ENCODE results near the gene CARMIL1. TPM values are rescaled to one million over a fixed set of nuclear protein-coding genes. Genes with fewer than 3 reads are reported as not detected.

CARMIL1 gene
- total RNA-seq, 1 donor from 2014 or later: 19.1 TPM

DNA sequence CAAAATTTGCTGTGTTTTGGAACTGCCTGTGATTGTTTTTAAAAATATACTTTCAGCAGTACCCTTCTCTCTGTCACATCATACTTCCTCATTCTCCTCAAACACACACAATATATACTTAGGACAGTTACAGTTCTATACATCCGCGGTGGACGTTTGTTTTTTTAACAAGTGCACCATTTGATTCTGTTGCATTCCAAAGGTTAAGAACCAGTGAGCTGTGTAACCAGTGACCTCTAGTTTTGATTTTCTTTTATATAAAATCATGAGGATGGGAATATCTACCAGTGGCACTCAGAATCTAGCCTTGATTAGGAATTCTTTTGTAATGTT lies 152.8 kb downstream of the CARMIL1 start:
- Histone ChIP-seq H3K4me1 (ENCODE audit: insufficient read depth, low read length) (no peaks in the 10 kb centered on the region), H3K4me3 (ENCODE audit: insufficient read depth, low read depth, low read length) (no peak overlapping the region), H3K4me2 (ENCODE audit: low read length) (no peak overlapping the region), H3K9me3 (ENCODE audit: insufficient read depth, low read depth, low read length) (no peaks in the 10 kb centered on the region), H3K9ac (ENCODE audit: low read length) (no peak overlapping the region), H3K79me2 (ENCODE audit: insufficient read depth, low read length) (no peaks in the 10 kb centered on the region), H3K27me3 (ENCODE audit: insufficient read depth, low read length) (no peaks in the 10 kb centered on the region), H3K36me3 (ENCODE audit: insufficient read depth, low read length) (no peaks in the 10 kb centered on the region), H2AFZ (ENCODE audit: low read depth, low read length) (no peak overlapping the region), H4K20me1 (ENCODE audit: insufficient read depth, low read length) (no peaks in the 10 kb centered on the region), H3K27ac (ENCODE audit: low read depth, low read length) (no peak overlapping the region)
- no peak for DNase-seq (ENCODE audit: low read depth)
- no peaks in the 10 kb centered on the region for H3K9me3 Mint-ChIP-seq (ENCODE audit: unreplicated experiment)
- no peaks in the 10 kb centered on the region for H3K27me3 Mint-ChIP-seq (ENCODE audit: low read depth, unreplicated experiment)
- TF ChIP-seq, protein P1, sequence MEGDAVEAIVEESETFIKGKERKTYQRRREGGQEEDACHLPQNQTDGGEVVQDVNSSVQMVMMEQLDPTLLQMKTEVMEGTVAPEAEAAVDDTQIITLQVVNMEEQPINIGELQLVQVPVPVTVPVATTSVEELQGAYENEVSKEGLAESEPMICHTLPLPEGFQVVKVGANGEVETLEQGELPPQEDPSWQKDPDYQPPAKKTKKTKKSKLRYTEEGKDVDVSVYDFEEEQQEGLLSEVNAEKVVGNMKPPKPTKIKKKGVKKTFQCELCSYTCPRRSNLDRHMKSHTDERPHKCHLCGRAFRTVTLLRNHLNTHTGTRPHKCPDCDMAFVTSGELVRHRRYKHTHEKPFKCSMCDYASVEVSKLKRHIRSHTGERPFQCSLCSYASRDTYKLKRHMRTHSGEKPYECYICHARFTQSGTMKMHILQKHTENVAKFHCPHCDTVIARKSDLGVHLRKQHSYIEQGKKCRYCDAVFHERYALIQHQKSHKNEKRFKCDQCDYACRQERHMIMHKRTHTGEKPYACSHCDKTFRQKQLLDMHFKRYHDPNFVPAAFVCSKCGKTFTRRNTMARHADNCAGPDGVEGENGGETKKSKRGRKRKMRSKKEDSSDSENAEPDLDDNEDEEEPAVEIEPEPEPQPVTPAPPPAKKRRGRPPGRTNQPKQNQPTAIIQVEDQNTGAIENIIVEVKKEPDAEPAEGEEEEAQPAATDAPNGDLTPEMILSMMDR (IDR thresholded peaks at IDR 0.05; ENCODE audit: insufficient read depth, low read depth, low read length): no peak
- TF ChIP-seq EZH2 (IDR thresholded peaks at IDR 0.05; ENCODE audit: insufficient read depth, low read length): no peak
- peaks cover 8% of the 10 kb centered on the region for H3K4me1 Mint-ChIP-seq (ENCODE audit: low read depth, unreplicated experiment)
- no peak overlapping the region for H3K4me3 Mint-ChIP-seq (ENCODE audit: unreplicated experiment)
- FAIRE-seq: no peak
- H3K27ac Mint-ChIP-seq (ENCODE audit: unreplicated experiment): no peak overlapping the region
- peaks cover 3% of the 10 kb centered on the region for H3K36me3 Mint-ChIP-seq (ENCODE audit: low read depth, unreplicated experiment)

- no peak overlapping the region for H3K9ac ChIP-seq (ENCODE audit: low read length)
- no peak overlapping the region for H3K4me2 ChIP-seq (ENCODE audit: low read length)
- no peaks in the 10 kb centered on the region for H3K36me3 ChIP-seq (ENCODE audit: insufficient read depth, low read length)
- FAIRE-seq (no peak), DNase-seq (ENCODE audit: low read depth) (no peak)
- no peak overlapping the region for H3K27ac ChIP-seq (ENCODE audit: low read depth, low read length)
- no peak overlapping the region for H3K4me3 ChIP-seq (ENCODE audit: insufficient read depth, low read depth, low read length)
- H3K79me2 ChIP-seq (ENCODE audit: insufficient read depth, low read length): no peaks in the 10 kb centered on the region
- H3K4me1 Mint-ChIP-seq (ENCODE audit: low read depth, unreplicated experiment): peaks cover 1% of the 10 kb centered on the region
- H3K4me1 ChIP-seq (ENCODE audit: insufficient read depth, low read length): no peaks in the 10 kb centered on the region
- no peak overlapping the region for H3K27ac Mint-ChIP-seq (ENCODE audit: unreplicated experiment)
- H3K36me3 Mint-ChIP-seq (ENCODE audit: low read depth, unreplicated experiment): peaks cover 3% of the 10 kb centered on the region
- H2AFZ ChIP-seq (ENCODE audit: low read depth, low read length): no peak overlapping the region
- no peaks in the 10 kb centered on the region for H4K20me1 ChIP-seq (ENCODE audit: insufficient read depth, low read length)
- H3K9me3 Mint-ChIP-seq (ENCODE audit: unreplicated experiment): no peaks in the 10 kb centered on the region
- TF ChIP-seq, protein P1 (IDR thresholded peaks at IDR 0.05; ENCODE audit: insufficient read depth, low read depth, low read length): no peak
- TF ChIP-seq EZH2 (IDR thresholded peaks at IDR 0.05; ENCODE audit: insufficient read depth, low read length): no peak
- no peaks in the 10 kb centered on the region for H3K27me3 ChIP-seq (ENCODE audit: insufficient read depth, low read length)
- no peak overlapping the region for H3K4me3 Mint-ChIP-seq (ENCODE audit: unreplicated experiment)
- no peaks in the 10 kb centered on the region for H3K27me3 Mint-ChIP-seq (ENCODE audit: low read depth, unreplicated experiment)
- no peaks in the 10 kb centered on the region for H3K9me3 ChIP-seq (ENCODE audit: insufficient read depth, low read depth, low read length)
Measured at GRCh38 chr6:25434921-25435320, 155.7 kb downstream of the CARMIL1 start.

- Histone ChIP-seq H3K79me2 (ENCODE audit: insufficient read depth, low read length) (no peaks in the 10 kb centered on the region), H3K27ac (ENCODE audit: low read depth, low read length) (no peak overlapping the region), H3K9ac (ENCODE audit: low read length) (no peak overlapping the region), H3K36me3 (ENCODE audit: insufficient read depth, low read length) (no peaks in the 10 kb centered on the region), H3K4me3 (ENCODE audit: insufficient read depth, low read depth, low read length) (no peak overlapping the region), H3K27me3 (ENCODE audit: insufficient read depth, low read length) (no peaks in the 10 kb centered on the region), H4K20me1 (ENCODE audit: insufficient read depth, low read length) (no peaks in the 10 kb centered on the region), H2AFZ (ENCODE audit: low read depth, low read length) (no peak overlapping the region), H3K4me1 (ENCODE audit: insufficient read depth, low read length) (no peaks in the 10 kb centered on the region), H3K9me3 (ENCODE audit: insufficient read depth, low read depth, low read length) (no peaks in the 10 kb centered on the region), H3K4me2 (ENCODE audit: low read length) (no peak overlapping the region)
- no peaks in the 10 kb centered on the region for H3K27me3 Mint-ChIP-seq (ENCODE audit: low read depth, unreplicated experiment)
- peaks cover 3% of the 10 kb centered on the region for H3K36me3 Mint-ChIP-seq (ENCODE audit: low read depth, unreplicated experiment)
- TF ChIP-seq, protein P1 (IDR thresholded peaks at IDR 0.05; ENCODE audit: insufficient read depth, low read depth, low read length): no peak
- no peak for TF ChIP-seq EZH2 (IDR thresholded peaks at IDR 0.05; ENCODE audit: insufficient read depth, low read length)
- DNase-seq (ENCODE audit: low read depth) (no peak), FAIRE-seq (no peak)
- no peaks in the 10 kb centered on the region for H3K9me3 Mint-ChIP-seq (ENCODE audit: unreplicated experiment)
- no peak overlapping the region for H3K27ac Mint-ChIP-seq (ENCODE audit: unreplicated experiment)
- H3K4me3 Mint-ChIP-seq (ENCODE audit: unreplicated experiment): no peak overlapping the region
- peaks cover 1% of the 10 kb centered on the region for H3K4me1 Mint-ChIP-seq (ENCODE audit: low read depth, unreplicated experiment)
Measured at GRCh38 chr6:25435416-25435985, 156.3 kb downstream of the CARMIL1 start.

All from astrocyte (in vitro differentiated cells and primary cell).